Activated T-cell treated with anti-CD3 and anti-CD28 coated beads, Interleukin-2, amount 50 U/mL, for 48 hours (primary cell): ENCODE measurements around the gene ATP1A4.

ENCODE experiments used
- DNase-seq, 2 experiments: peaks; one replicate each; pipeline ENCODE4 v3.0.0-alpha.2; 2020

Gene ATP1A4

GRCh38 chr1:160207771-160208556 is 56.6 kb downstream of the ATP1A4 start:
- DNase-seq, result no peak

- no peak for DNase-seq
Observed at GRCh38 chr1:160208557-160209320, 57.3 kb downstream of the ATP1A4 start.

GRCh38 chr1:160209321-160210046 is 58.1 kb downstream of the ATP1A4 start:
- no peak for DNase-seq

GRCh38 chr1:160210561-160210960 is 59.2 kb downstream of the ATP1A4 start:
- DNase-seq, result no peak

- DNase-seq, result no peak
Observed at GRCh38 chr1:160211046-160211790, 59.8 kb downstream of the ATP1A4 start.

GRCh38 chr1:160214481-160215140 is 63.2 kb downstream of the ATP1A4 start:
- no peak for DNase-seq

- DNase-seq, result no peak
Observed at GRCh38 chr1:160216301-160216700, 64.9 kb downstream of the ATP1A4 start.

- no peak for DNase-seq
Observed at GRCh38 chr1:160217481-160218051, 66.2 kb downstream of the ATP1A4 start.

GRCh38 chr1:160219062-160219929 is 67.9 kb downstream of the ATP1A4 start:
- no peak for DNase-seq

GRCh38 chr1:160220301-160220700 is 68.9 kb downstream of the ATP1A4 start:
- no peak for DNase-seq

- no peak for DNase-seq
Observed at GRCh38 chr1:160221089-160221488, 69.7 kb downstream of the ATP1A4 start.

- no peak for DNase-seq
Observed at GRCh38 chr1:160222546-160222945, 71.1 kb downstream of the ATP1A4 start.

- no peak for DNase-seq
Observed at GRCh38 chr1:160224606-160225005, 73.2 kb downstream of the ATP1A4 start.

GRCh38 chr1:160225345-160225744 is 73.9 kb downstream of the ATP1A4 start:
- no peak for DNase-seq

GRCh38 chr1:160226623-160227022 is 75.2 kb downstream of the ATP1A4 start:
- DNase-seq, result no peak

GRCh38 chr1:160227034-160227433 is 75.6 kb downstream of the ATP1A4 start:
- DNase-seq, result no peak

- no peak for DNase-seq
Observed at GRCh38 chr1:160227561-160227960, 76.2 kb downstream of the ATP1A4 start.

- no peak for DNase-seq
Observed at GRCh38 chr1:160228431-160228830, 77.0 kb downstream of the ATP1A4 start.

- DNase-seq, result no peak
Observed at GRCh38 chr1:160232911-160233310, 81.5 kb downstream of the ATP1A4 start.
